ENCODE results near the gene TTI1.

Gene TTI1

GRCh38 chr20:37939701-37940560, 93.3 kb downstream of the TTI1 start:
- no peak for TF ChIP-seq NFIC (IDR thresholded peaks at IDR 0.05)
- TF ChIP-seq FOXM1 (IDR thresholded peaks at IDR 0.05; ENCODE audit: borderline replicate concordance, low read depth) = no peak
- TF ChIP-seq, protein P1, sequence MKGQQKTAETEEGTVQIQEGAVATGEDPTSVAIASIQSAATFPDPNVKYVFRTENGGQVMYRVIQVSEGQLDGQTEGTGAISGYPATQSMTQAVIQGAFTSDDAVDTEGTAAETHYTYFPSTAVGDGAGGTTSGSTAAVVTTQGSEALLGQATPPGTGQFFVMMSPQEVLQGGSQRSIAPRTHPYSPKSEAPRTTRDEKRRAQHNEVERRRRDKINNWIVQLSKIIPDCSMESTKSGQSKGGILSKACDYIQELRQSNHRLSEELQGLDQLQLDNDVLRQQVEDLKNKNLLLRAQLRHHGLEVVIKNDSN (IDR thresholded peaks at IDR 0.05) = no peak
- TF ChIP-seq ZBTB7A (IDR thresholded peaks at IDR 0.05; ENCODE audit: low read depth) = no peak
- no peak for TF ChIP-seq TAF1 (IDR thresholded peaks at IDR 0.05; ENCODE audit: low read depth)
- TF ChIP-seq MAX (IDR thresholded peaks at IDR 0.05) = no peak
- no peak for TF ChIP-seq CEBPB (IDR thresholded peaks at IDR 0.05)
- no peak for TF ChIP-seq EGR1 (IDR thresholded peaks at IDR 0.05)
- TF ChIP-seq TCF12 (IDR thresholded peaks at IDR 0.05; ENCODE audit: low read depth) = no peak
- no peak for TF ChIP-seq YY1 (IDR thresholded peaks at IDR 0.05; ENCODE audit: low read depth)
- no peak for TF ChIP-seq CREB1 (IDR thresholded peaks at IDR 0.05; ENCODE audit: low read depth)

DNA sequence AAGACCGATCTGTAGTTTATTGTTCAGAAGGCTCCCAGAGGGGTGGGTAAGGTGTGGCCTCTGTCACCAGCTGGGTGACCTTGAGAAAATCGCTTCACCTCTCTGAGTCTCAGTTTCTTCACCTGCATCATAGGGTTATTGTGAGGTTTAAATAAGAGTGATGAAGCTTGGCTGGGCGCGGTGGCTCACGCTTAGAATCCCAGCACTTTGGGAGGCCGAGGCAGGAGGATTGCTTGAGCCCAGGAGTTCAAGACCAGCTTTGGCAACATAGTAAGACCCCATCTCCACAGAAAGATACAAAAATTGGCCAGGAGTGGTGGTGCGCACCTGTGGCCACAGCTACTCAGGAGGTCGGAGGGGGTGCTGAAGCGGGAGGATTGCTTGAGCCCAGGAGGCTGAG, 94.3 kb downstream of the TTI1 start:
- TF ChIP-seq RAD21 (IDR thresholded peaks at IDR 0.05; ENCODE audit: low read depth) = no peak
- TF ChIP-seq, protein P1 (IDR thresholded peaks at IDR 0.05) = no peak
- TF ChIP-seq, protein P2, sequence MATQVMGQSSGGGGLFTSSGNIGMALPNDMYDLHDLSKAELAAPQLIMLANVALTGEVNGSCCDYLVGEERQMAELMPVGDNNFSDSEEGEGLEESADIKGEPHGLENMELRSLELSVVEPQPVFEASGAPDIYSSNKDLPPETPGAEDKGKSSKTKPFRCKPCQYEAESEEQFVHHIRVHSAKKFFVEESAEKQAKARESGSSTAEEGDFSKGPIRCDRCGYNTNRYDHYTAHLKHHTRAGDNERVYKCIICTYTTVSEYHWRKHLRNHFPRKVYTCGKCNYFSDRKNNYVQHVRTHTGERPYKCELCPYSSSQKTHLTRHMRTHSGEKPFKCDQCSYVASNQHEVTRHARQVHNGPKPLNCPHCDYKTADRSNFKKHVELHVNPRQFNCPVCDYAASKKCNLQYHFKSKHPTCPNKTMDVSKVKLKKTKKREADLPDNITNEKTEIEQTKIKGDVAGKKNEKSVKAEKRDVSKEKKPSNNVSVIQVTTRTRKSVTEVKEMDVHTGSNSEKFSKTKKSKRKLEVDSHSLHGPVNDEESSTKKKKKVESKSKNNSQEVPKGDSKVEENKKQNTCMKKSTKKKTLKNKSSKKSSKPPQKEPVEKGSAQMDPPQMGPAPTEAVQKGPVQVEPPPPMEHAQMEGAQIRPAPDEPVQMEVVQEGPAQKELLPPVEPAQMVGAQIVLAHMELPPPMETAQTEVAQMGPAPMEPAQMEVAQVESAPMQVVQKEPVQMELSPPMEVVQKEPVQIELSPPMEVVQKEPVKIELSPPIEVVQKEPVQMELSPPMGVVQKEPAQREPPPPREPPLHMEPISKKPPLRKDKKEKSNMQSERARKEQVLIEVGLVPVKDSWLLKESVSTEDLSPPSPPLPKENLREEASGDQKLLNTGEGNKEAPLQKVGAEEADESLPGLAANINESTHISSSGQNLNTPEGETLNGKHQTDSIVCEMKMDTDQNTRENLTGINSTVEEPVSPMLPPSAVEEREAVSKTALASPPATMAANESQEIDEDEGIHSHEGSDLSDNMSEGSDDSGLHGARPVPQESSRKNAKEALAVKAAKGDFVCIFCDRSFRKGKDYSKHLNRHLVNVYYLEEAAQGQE (IDR thresholded peaks at IDR 0.05; ENCODE audit: low read depth) = no peak
- TF ChIP-seq ZBTB7A (IDR thresholded peaks at IDR 0.05; ENCODE audit: low read depth) = no peak
- TF ChIP-seq EGR1 (IDR thresholded peaks at IDR 0.05) = no peak
- no peak for TF ChIP-seq TAF1 (IDR thresholded peaks at IDR 0.05; ENCODE audit: low read depth)
- TF ChIP-seq YY1 (IDR thresholded peaks at IDR 0.05; ENCODE audit: low read depth) = no peak
- TF ChIP-seq NFIC (IDR thresholded peaks at IDR 0.05) = no peak
- TF ChIP-seq FOXM1 (IDR thresholded peaks at IDR 0.05; ENCODE audit: borderline replicate concordance, low read depth) = no peak
- TF ChIP-seq CEBPB (IDR thresholded peaks at IDR 0.05) = no peak
- no peak for TF ChIP-seq EP300 (IDR thresholded peaks at IDR 0.05; ENCODE audit: borderline replicate concordance)
- TF ChIP-seq TEAD4 (IDR thresholded peaks at IDR 0.05) = no peak
- TF ChIP-seq TCF12 (IDR thresholded peaks at IDR 0.05; ENCODE audit: low read depth) = no peak
- no peak for TF ChIP-seq CREB1 (IDR thresholded peaks at IDR 0.05; ENCODE audit: low read depth)
- TF ChIP-seq MAX (IDR thresholded peaks at IDR 0.05) = no peak

DNA sequence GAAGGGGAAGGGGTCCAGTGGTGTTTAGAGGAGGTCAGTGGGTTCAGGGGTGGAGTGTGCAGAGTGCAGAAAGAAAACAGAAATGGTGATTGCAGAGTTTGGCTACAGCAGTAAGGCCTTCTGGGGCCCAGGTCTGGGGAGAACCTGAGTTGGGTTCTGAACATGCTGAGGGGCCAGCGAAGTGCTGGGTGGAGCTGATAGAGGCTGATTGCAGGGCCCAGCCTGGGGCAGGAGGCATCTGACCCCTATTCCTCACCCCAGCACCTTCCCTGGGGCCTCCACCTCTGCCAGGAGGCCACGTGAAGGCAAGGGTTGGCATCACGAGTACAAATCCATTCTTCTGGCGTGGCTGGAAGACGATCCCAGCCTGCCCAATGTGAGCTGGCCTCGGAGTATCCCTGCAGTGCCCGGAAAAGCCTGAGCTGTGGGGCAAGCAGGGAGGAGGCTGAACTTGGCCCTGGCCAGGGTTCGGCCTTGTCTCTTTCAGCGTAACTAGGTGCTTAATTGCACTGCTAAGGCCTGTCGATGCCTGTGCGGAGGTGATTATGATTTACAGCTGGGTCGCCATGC, 95.0 kb downstream of the TTI1 start:
- no peak for TF ChIP-seq CEBPB (IDR thresholded peaks at IDR 0.05)
- TF ChIP-seq MAX (IDR thresholded peaks at IDR 0.05) = no peak
- no peak for TF ChIP-seq TAF1 (IDR thresholded peaks at IDR 0.05; ENCODE audit: low read depth)

- no peak for TF ChIP-seq TAF1 (IDR thresholded peaks at IDR 0.05; ENCODE audit: low read depth)
- TF ChIP-seq EP300 (IDR thresholded peaks at IDR 0.05; ENCODE audit: borderline replicate concordance) = no peak
- TF ChIP-seq NFIC (IDR thresholded peaks at IDR 0.05) = no peak
- TF ChIP-seq, protein P1 (IDR thresholded peaks at IDR 0.05) = no peak
- no peak for TF ChIP-seq MAX (IDR thresholded peaks at IDR 0.05)
- no peak for TF ChIP-seq CEBPB (IDR thresholded peaks at IDR 0.05)
- TF ChIP-seq TCF12 (IDR thresholded peaks at IDR 0.05; ENCODE audit: low read depth) = no peak
- TF ChIP-seq FOXM1 (IDR thresholded peaks at IDR 0.05; ENCODE audit: borderline replicate concordance, low read depth) = no peak
- no peak for TF ChIP-seq YY1 (IDR thresholded peaks at IDR 0.05; ENCODE audit: low read depth)
- no peak for TF ChIP-seq EGR1 (IDR thresholded peaks at IDR 0.05)
These were observed 95.6 kb downstream of the TTI1 start for GRCh38 chr20:37937686-37938085.

- TF ChIP-seq FOXM1 (IDR thresholded peaks at IDR 0.05; ENCODE audit: borderline replicate concordance, low read depth) (no peak), TEAD4 (IDR thresholded peaks at IDR 0.05) (no peak), YY1 (IDR thresholded peaks at IDR 0.05; ENCODE audit: low read depth) (no peak), TCF12 (IDR thresholded peaks at IDR 0.05; ENCODE audit: low read depth) (no peak), NFIC (IDR thresholded peaks at IDR 0.05) (no peak), TAF1 (IDR thresholded peaks at IDR 0.05; ENCODE audit: low read depth) (no peak), RAD21 (IDR thresholded peaks at IDR 0.05; ENCODE audit: low read depth) (no peak), CEBPB (IDR thresholded peaks at IDR 0.05) (no peak)
- TF ChIP-seq, protein P2 (IDR thresholded peaks at IDR 0.05; ENCODE audit: low read depth) = no peak
- TF ChIP-seq, protein P1 (IDR thresholded peaks at IDR 0.05) = no peak
These were observed 96.8 kb downstream of the TTI1 start for GRCh38 chr20:37936451-37936850.

Data from Ishikawa (cell line).